ENCODE measurements around the gene PRADC1.
A peak's percentile ranks its signal among the peaks of the same experiment; 100 is the strongest.

PRADC1 gene

GRCh38 chr2:73246850-73247249 is 13.8 kb upstream of the PRADC1 start:
- no peak for TF ChIP-seq CTCF (conservative IDR thresholded peaks at IDR 0.05; ENCODE audit: low read length)
- no peak overlapping the region for H3K4me3 ChIP-seq (ENCODE audit: low read length)
- no peak for DNase-seq (ENCODE audit: low read depth)

GRCh38 chr2:73244580-73244979 is 11.5 kb upstream of the PRADC1 start:
- TF ChIP-seq CTCF (conservative IDR thresholded peaks at IDR 0.05; ENCODE audit: low read length), result no peak
- no peak for DNase-seq (ENCODE audit: low read depth)

GRCh38 chr2:73243884-73244570 is 11.0 kb upstream of the PRADC1 start:
- H3K4me3 ChIP-seq (ENCODE audit: low read length), result no peak overlapping the region
- DNase-seq (ENCODE audit: low read depth), result peak; percentile 80
- TF ChIP-seq CTCF (conservative IDR thresholded peaks at IDR 0.05; ENCODE audit: low read length), result no peak

More at GRCh38 chr2:73244580-73244979, 11.5 kb upstream of the PRADC1 start:
- H3K4me3 ChIP-seq (ENCODE audit: low read length), result no peak overlapping the region

- peak; percentile 48 for DNase-seq (ENCODE audit: low read depth)
- H3K4me3 ChIP-seq (ENCODE audit: low read length), result no peak overlapping the region
- no peak for TF ChIP-seq CTCF (conservative IDR thresholded peaks at IDR 0.05; ENCODE audit: low read length)
These were observed 6.7 kb upstream of the PRADC1 start for GRCh38 chr2:73239776-73240175.

GRCh38 chr2:73238976-73239375 is 5.9 kb upstream of the PRADC1 start:
- no peak for DNase-seq (ENCODE audit: low read depth)
- TF ChIP-seq CTCF (conservative IDR thresholded peaks at IDR 0.05; ENCODE audit: low read length), result no peak

GRCh38 chr2:73238149-73238548 is 5.1 kb upstream of the PRADC1 start:
- H3K4me3 ChIP-seq (ENCODE audit: low read length), result no peak overlapping the region
- no peak for DNase-seq (ENCODE audit: low read depth)
- TF ChIP-seq CTCF (conservative IDR thresholded peaks at IDR 0.05; ENCODE audit: low read length), result no peak

More at GRCh38 chr2:73238976-73239375, 5.9 kb upstream of the PRADC1 start:
- no peak overlapping the region for H3K4me3 ChIP-seq (ENCODE audit: low read length)

- TF ChIP-seq CTCF (conservative IDR thresholded peaks at IDR 0.05; ENCODE audit: low read length), result no peak
- no peak overlapping the region for H3K4me3 ChIP-seq (ENCODE audit: low read length)
- DNase-seq (ENCODE audit: low read depth), result no peak
These were observed 4.1 kb upstream of the PRADC1 start for GRCh38 chr2:73237168-73237567.

Measured in AG10803 (cell line).